LNCaP clone FGC (cell line): ENCODE data around the gene TSGA10IP.

Source experiments
- DNase-seq: peaks from one replicate; pipeline ENCODE4 v3.0.0-alpha.2; 2011; ENCODE audit warnings: low read depth
- H3K4me3 ChIP-seq: 2 replicates; pipeline ENCODE4 v1.5.1; 2011; ENCODE audit warnings: mild to moderate bottlenecking, low read depth, low read length, control low read depth
- CTCF ChIP-seq: IDR thresholded peaks from 2 replicates; pipeline ENCODE4 v1.5.1; 2012; ENCODE audit warnings: mild to moderate bottlenecking; ENCODE audit not compliant: control insufficient read depth, insufficient read depth; ENCODE audit errors: extremely low read depth

TSGA10IP gene

GRCh38 chr11:65911682-65912568, 33.4 kb upstream of the TSGA10IP start:
- DNase-seq = peak; percentile 25
- peak; percentile 46 for TF ChIP-seq CTCF
- H3K4me3 ChIP-seq = no peak overlapping the region

GRCh38 chr11:65912845-65913244, 32.4 kb upstream of the TSGA10IP start:
- TF ChIP-seq CTCF = no peak

GRCh38 chr11:65915101-65915820, 30.0 kb upstream of the TSGA10IP start:
- no peak for DNase-seq
- H3K4me3 ChIP-seq = no peak overlapping the region
- TF ChIP-seq CTCF = no peak

More at GRCh38 chr11:65912845-65913244, 32.4 kb upstream of the TSGA10IP start:
- no peak for DNase-seq
- H3K4me3 ChIP-seq = no peak overlapping the region

- DNase-seq = no peak
- H3K4me3 ChIP-seq = no peak overlapping the region
- TF ChIP-seq CTCF = no peak
These were observed 29.4 kb upstream of the TSGA10IP start for GRCh38 chr11:65915821-65916251.

GRCh38 chr11:65916391-65916790, 28.9 kb upstream of the TSGA10IP start:
- no peak for DNase-seq
- H3K4me3 ChIP-seq = no peak overlapping the region
- no peak for TF ChIP-seq CTCF

- no peak overlapping the region for H3K4me3 ChIP-seq
- no peak for DNase-seq
- TF ChIP-seq CTCF = no peak
These were observed 28.2 kb upstream of the TSGA10IP start for GRCh38 chr11:65917077-65917433.
